Activated T-helper 17 cell treated with anti-CD3 and anti-CD28 coated beads, Interleukin-2, amount 50 U/mL, for 72 hours (primary cell): ENCODE data around the gene KRT6B. TPM values are rescaled to one million over a fixed set of nuclear protein-coding genes. Genes with fewer than 3 reads are reported as not detected.
A peak's percentile ranks its signal among the peaks of the same experiment; 100 is the strongest.
"Not testable (repeated sequence)": the region's sequence is repeated elsewhere in the genome, so short reads cannot be mapped to it uniquely, and the experiment has no call there.

Experiments used
- ATAC-seq: fragments of 150-1000 bp; cut with Tn5 transposase; replicated peaks from 2 replicates; pipeline ENCODE4 v1.10.0; 2021; ENCODE audit warnings: mild to moderate bottlenecking, moderate library complexity
- H3K27ac Mint-ChIP-seq: one replicate; pipeline ENCODE4 v1.8.0; 2022; ENCODE audit warnings: mixed read lengths
- H3K27me3 Mint-ChIP-seq: one replicate; pipeline ENCODE4 v1.8.0; 2022; ENCODE audit warnings: mixed read lengths
- H3K36me3 Mint-ChIP-seq: one replicate; pipeline ENCODE4 v1.8.0; 2022; ENCODE audit warnings: low read depth, mild to moderate bottlenecking, mixed read lengths
- H3K4me1 Mint-ChIP-seq: one replicate; pipeline ENCODE4 v1.8.0; 2022; ENCODE audit warnings: mixed read lengths
- H3K4me3 Mint-ChIP-seq: one replicate; pipeline ENCODE4 v1.8.0; 2022; ENCODE audit warnings: mild to moderate bottlenecking, mixed read lengths
- H3K9me3 Mint-ChIP-seq: one replicate; pipeline ENCODE4 v1.8.0; 2022; ENCODE audit warnings: mixed read lengths
- total RNA-seq, 2 donors: library from RNA; stranded (reverse); gene quantifications; one replicate each; pipeline ENCODE4 v1.2.3, GENCODE V29; 2022

Gene KRT6B
- total RNA-seq, 2 donors from 2014 or later: not detected

DNA sequence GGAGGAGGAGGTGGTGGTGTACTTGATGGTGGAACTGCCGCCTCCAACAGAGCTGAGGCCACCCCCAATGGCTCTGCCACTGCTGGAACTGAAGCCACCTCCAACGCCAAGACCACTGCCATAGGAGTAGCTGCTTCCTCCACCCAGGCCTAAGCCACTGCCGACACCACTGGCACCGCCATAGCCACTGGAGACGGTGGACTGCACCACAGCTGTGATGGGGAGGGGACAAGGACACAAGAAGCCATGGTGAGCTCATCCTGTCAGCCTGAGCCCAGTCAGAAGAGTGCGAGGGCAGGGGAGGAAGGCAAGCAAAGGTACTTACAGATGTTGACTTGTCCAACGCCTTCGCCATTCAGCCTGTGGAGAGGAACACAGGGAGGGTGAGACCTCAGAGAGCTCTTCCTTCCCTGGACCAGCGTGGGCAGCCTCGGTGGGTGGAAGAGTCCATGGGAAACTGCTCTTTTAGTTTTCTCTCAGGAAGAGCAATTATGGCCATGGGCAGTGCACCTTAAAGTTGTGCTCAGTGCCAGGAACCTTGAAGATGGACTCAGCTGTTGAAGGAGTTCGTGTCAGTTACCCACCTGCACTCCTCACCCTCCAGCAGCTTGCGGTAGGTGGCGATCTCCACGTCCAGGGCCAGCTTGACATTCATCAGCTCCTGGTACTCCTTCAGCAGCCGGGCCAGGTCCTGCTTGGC is 35.9 kb upstream of the KRT6B start:
- H3K27me3 Mint-ChIP-seq: peaks cover 59% of the 10 kb centered on the region
- H3K27ac Mint-ChIP-seq, H3K4me3 Mint-ChIP-seq, H3K9me3 Mint-ChIP-seq, H3K4me1 Mint-ChIP-seq, ATAC-seq, H3K36me3 Mint-ChIP-seq: not testable (repeated sequence)

DNA sequence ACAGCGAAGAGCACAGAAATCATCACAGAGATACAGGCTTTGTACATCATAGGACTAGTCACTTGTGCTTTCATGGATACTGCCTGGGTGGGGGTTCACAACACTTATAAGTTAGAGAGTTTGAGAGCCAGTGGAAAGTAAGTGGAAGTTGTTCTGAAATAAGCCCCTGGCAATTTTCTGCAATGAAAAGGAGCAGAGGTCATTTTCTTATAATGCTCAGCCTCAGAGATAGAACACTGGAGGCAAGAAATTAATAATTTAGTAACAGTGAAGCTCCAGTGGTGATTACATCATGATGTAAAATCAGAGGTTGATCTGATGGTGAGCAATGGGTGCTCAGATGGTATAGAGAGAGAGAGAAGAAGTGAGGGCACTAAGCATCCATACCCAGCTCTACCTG is 35.3 kb upstream of the KRT6B start:
- Mint-ChIP-seq H3K9me3 (peaks cover 5% of the 10 kb centered on the region), H3K27ac (no peak overlapping the region), H3K4me3 (no peak overlapping the region), H3K27me3 (peaks cover 61% of the 10 kb centered on the region), H3K4me1 (no peaks in the 10 kb centered on the region), H3K36me3 (no peaks in the 10 kb centered on the region)
- ATAC-seq: no peak

GRCh38 chr12:52486166-52487105 is 34.5 kb upstream of the KRT6B start:
- Mint-ChIP-seq H3K36me3 (no peaks in the 10 kb centered on the region), H3K4me1 (no peaks in the 10 kb centered on the region), H3K9me3 (peaks cover 5% of the 10 kb centered on the region), H3K27me3 (peaks cover 55% of the 10 kb centered on the region), H3K4me3 (no peak overlapping the region), H3K27ac (no peak overlapping the region)
- no peak for ATAC-seq

GRCh38 chr12:52480073-52480472 is 28.1 kb upstream of the KRT6B start:
- H3K36me3 Mint-ChIP-seq: no peaks in the 10 kb centered on the region
- H3K27ac Mint-ChIP-seq: no peak overlapping the region
- peaks cover 2% of the 10 kb centered on the region for H3K9me3 Mint-ChIP-seq
- H3K4me3 Mint-ChIP-seq: no peak overlapping the region
- H3K4me1 Mint-ChIP-seq: no peaks in the 10 kb centered on the region
- ATAC-seq: no peak
- peaks cover 37% of the 10 kb centered on the region for H3K27me3 Mint-ChIP-seq

GRCh38 chr12:52477651-52478050 is 25.7 kb upstream of the KRT6B start:
- ATAC-seq: no peak
- Mint-ChIP-seq H3K36me3 (no peaks in the 10 kb centered on the region), H3K27ac (no peak overlapping the region), H3K4me3 (no peak overlapping the region), H3K27me3 (peaks cover 21% of the 10 kb centered on the region), H3K9me3 (no peaks in the 10 kb centered on the region), H3K4me1 (no peaks in the 10 kb centered on the region)

- Mint-ChIP-seq H3K4me3 (no peak overlapping the region), H3K36me3 (no peaks in the 10 kb centered on the region), H3K27ac (no peak overlapping the region), H3K4me1 (no peaks in the 10 kb centered on the region), H3K9me3 (no peaks in the 10 kb centered on the region), H3K27me3 (peaks cover 18% of the 10 kb centered on the region)
- ATAC-seq: no peak
These were observed 22.3 kb upstream of the KRT6B start for GRCh38 chr12:52474212-52474611.

DNA sequence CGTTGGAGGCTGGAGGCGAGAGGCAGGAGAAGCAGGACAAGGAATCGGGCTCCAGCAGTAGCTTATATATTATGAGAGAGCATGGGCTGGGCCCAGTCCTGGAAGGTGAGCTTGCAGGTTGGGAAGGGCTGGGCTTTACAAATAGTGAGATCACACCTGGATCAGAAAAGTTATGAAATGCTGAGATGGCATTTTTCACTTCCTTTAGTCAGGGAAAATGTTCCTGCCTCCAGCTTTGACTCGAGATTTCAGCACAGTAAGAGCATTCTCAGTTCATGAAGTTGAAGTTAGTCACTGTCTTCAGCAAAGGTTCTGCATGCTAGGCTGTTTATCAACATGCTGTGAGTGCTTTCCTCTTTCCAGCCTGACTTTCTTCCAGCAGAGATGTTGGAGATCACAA is 21.8 kb upstream of the KRT6B start, which contains the start of gene KRT6C:
Gene KRT6C (minus strand): TSS at position 38 of the 400 bp plus-strand sequence. CDS start 68 bp downstream, outside the sequence.
- no peaks in the 10 kb centered on the region for H3K36me3 Mint-ChIP-seq
- no peak within 1 kb of the TSS for H3K27ac Mint-ChIP-seq
- no peak within 1 kb of the TSS for H3K4me3 Mint-ChIP-seq
- no peaks in the 10 kb centered on the region for H3K4me1 Mint-ChIP-seq
- H3K27me3 Mint-ChIP-seq: peaks cover 19% of the 10 kb centered on the region
- H3K9me3 Mint-ChIP-seq: no peaks in the 10 kb centered on the region
- ATAC-seq: no peak

GRCh38 chr12:52469853-52470252 is 17.9 kb upstream of the KRT6B start:
- Mint-ChIP-seq H3K4me3 (no peak overlapping the region), H3K9me3 (no peaks in the 10 kb centered on the region), H3K4me1 (no peaks in the 10 kb centered on the region), H3K27me3 (peaks cover 29% of the 10 kb centered on the region), H3K27ac (no peak overlapping the region), H3K36me3 (no peaks in the 10 kb centered on the region)
- no peak for ATAC-seq

DNA sequence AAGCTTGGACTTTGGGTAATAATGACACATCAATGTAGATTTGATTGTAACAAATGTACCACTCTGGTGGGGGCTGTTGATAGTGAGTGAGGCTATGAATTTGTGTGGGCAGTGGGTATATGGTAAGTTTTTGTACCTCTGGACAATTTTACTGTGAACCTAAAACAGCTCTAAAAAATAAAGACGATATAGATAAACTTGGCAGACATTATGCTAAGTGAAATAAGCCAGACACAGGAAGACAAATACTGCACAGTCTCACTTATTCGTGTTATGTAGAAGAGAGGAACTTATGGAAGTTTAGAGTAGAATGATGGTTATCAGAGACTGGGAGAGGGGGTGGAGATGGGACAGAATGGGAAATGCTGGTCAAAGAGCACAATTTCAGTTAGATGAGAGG is 13.0 kb upstream of the KRT6B start:
- Mint-ChIP-seq H3K4me3 (no peak overlapping the region), H3K27me3 (peaks cover 36% of the 10 kb centered on the region), H3K4me1 (no peaks in the 10 kb centered on the region), H3K27ac (no peak overlapping the region), H3K36me3 (no peaks in the 10 kb centered on the region), H3K9me3 (no peaks in the 10 kb centered on the region)
- no peak for ATAC-seq

DNA sequence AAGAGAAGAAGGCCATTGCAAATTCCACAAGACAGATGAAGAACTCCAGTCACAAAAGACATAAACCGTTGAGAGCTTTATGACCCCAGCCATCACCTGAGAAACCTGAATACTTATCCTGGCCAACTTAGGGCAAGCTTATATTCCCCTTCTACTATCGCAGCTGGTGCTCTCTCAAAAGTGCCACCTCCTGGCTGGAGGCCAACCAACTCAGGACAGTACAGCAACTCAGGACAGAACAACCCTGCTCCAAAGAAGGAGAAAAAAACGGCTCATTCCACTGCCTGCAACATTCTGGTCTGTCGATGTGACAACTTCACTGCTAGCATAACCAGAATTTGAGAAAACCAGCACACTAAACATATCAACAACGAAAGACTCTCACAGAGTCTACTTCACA is 9.7 kb upstream of the KRT6B start:
- Mint-ChIP-seq H3K4me3 (no peak overlapping the region), H3K27me3 (peaks cover 22% of the 10 kb centered on the region), H3K36me3 (no peaks in the 10 kb centered on the region), H3K9me3 (no peaks in the 10 kb centered on the region), H3K27ac (no peak overlapping the region), H3K4me1 (no peaks in the 10 kb centered on the region)
- ATAC-seq: no peak

DNA sequence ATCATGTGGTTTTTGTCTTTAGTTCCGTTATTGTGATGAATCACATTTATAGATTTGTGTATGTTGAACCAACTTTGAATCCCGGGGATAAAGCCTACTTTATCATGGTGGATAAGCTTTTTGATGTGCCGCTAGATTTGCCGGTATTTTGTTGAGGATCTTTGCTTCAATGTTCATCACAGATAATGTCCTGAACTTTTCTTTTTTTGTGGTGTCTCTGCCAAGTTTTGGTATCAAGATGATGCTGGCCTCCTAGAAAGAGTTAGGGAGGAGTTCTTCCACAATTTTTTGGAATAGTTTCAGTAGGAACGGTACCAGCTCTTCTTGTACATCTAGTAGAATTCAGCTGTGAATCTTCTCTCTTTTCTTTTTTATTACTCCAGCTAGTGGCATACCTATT is 6.9 kb upstream of the KRT6B start:
- no peaks in the 10 kb centered on the region for H3K4me1 Mint-ChIP-seq
- H3K36me3 Mint-ChIP-seq: no peaks in the 10 kb centered on the region
- no peak overlapping the region for H3K4me3 Mint-ChIP-seq
- ATAC-seq: no peak
- no peak overlapping the region for H3K27ac Mint-ChIP-seq
- H3K27me3 Mint-ChIP-seq: peaks cover 15% of the 10 kb centered on the region
- H3K9me3 Mint-ChIP-seq: no peaks in the 10 kb centered on the region

- H3K27ac Mint-ChIP-seq: no peak overlapping the region
- no peaks in the 10 kb centered on the region for H3K36me3 Mint-ChIP-seq
- no peak overlapping the region for H3K4me3 Mint-ChIP-seq
- ATAC-seq: no peak
- H3K4me1 Mint-ChIP-seq: no peaks in the 10 kb centered on the region
- no peaks in the 10 kb centered on the region for H3K9me3 Mint-ChIP-seq
- H3K27me3 Mint-ChIP-seq: peaks cover 8% of the 10 kb centered on the region
These were observed 3.9 kb upstream of the KRT6B start for GRCh38 chr12:52455821-52456220.

- H3K36me3 Mint-ChIP-seq: no peaks in the 10 kb centered on the region
- ATAC-seq: peak; percentile 23
- H3K27ac Mint-ChIP-seq: no peak overlapping the region
- H3K4me3 Mint-ChIP-seq: no peak overlapping the region
- H3K27me3 Mint-ChIP-seq: peaks cover 7% of the 10 kb centered on the region
- H3K4me1 Mint-ChIP-seq: no peaks in the 10 kb centered on the region
- H3K9me3 Mint-ChIP-seq: no peaks in the 10 kb centered on the region
These were observed 2.7 kb upstream of the KRT6B start for GRCh38 chr12:52454411-52455201.

GRCh38 chr12:52448228-52448627 is 3.7 kb downstream of the KRT6B start:
- H3K36me3 Mint-ChIP-seq: no peaks in the 10 kb centered on the region
- H3K27me3 Mint-ChIP-seq: peaks cover 7% of the 10 kb centered on the region
- no peaks in the 10 kb centered on the region for H3K4me1 Mint-ChIP-seq
- no peak overlapping the region for H3K27ac Mint-ChIP-seq
- H3K9me3 Mint-ChIP-seq: no peaks in the 10 kb centered on the region
- no peak for ATAC-seq
- no peak overlapping the region for H3K4me3 Mint-ChIP-seq
